OCI-LY3 (cell line): Measurements from ENCODE around the gene LRRTM2.

Experiments
- H2AFZ ChIP-seq: fragments of 200-600, 300-600 bp; shearing (Covaris generic); 2 replicates; pipeline ENCODE4 v1.6.0; 2014; ENCODE audit warnings: antibody characterized with exemption, low read depth, low read length
- H3K27ac ChIP-seq: fragments of 200-600, 300-600 bp; sonication (generic); 2 replicates; pipeline ENCODE4 v1.5.1; 2014; ENCODE audit warnings: mild to moderate bottlenecking, low read length, moderate library complexity, mixed read lengths
- H3K27me3 ChIP-seq: fragments of 200-600, 300-600 bp; sonication (generic); 2 replicates; pipeline ENCODE4 v1.6.1; 2014; ENCODE audit warnings: low read depth, low read length, mixed read lengths
- H3K36me3 ChIP-seq: fragments of 200-600, 300-600 bp; sonication (generic); replicated peaks from 2 replicates; pipeline ENCODE3; 2014; ENCODE audit warnings: low read depth, low read length, mixed read lengths
- H3K4me1 ChIP-seq: fragments of 300-600, 200-600 bp; sonication (generic); 2 replicates; pipeline ENCODE4 v1.6.1; 2014; ENCODE audit warnings: low read length, mixed read lengths
- H3K4me2 ChIP-seq: fragments of 200-600, 300-600 bp; sonication (generic); 2 replicates; pipeline ENCODE4 v1.6.1; 2014; ENCODE audit warnings: low read length, mixed read lengths
- H3K4me3 ChIP-seq: fragments of 300-600, 200-600 bp; sonication (generic); 2 replicates; pipeline ENCODE4 v1.5.1; 2014; ENCODE audit warnings: antibody characterized with exemption, mild to moderate bottlenecking, low read length, moderate library complexity
- H3K79me2 ChIP-seq: fragments of 300-600, 200-600 bp; shearing (Covaris generic); 2 replicates; pipeline ENCODE4 v1.6.1; 2014; ENCODE audit warnings: mild to moderate bottlenecking, low read length, mixed read lengths
- H3K9ac ChIP-seq: fragments of 300-600, 200-600 bp; shearing (Covaris generic); 2 replicates; pipeline ENCODE4 v1.6.0; 2014; ENCODE audit warnings: mild to moderate bottlenecking, low read length, moderate library complexity
- H3K9me3 ChIP-seq: fragments of 200-600, 300-600 bp; shearing (Covaris generic); 2 replicates; pipeline ENCODE4 v1.6.1; 2014; ENCODE audit warnings: low read length, mixed read lengths; ENCODE audit not compliant: insufficient read depth
- H4K20me1 ChIP-seq: fragments of 200-600, 300-600 bp; sonication (generic); 2 replicates; pipeline ENCODE4 v1.6.1; 2016; ENCODE audit warnings: low read length, mixed read lengths; ENCODE audit not compliant: insufficient read depth
- CTCF ChIP-seq: fragments of 200-600, 300-600 bp; sonication (generic); IDR thresholded peaks from 2 replicates; pipeline ENCODE4 v1.5.1; 2014; ENCODE audit warnings: antibody characterized with exemption, low read length, low read depth
- EZH2phosphoT487 ChIP-seq: fragments of 200-600 bp; shearing (Covaris generic); IDR thresholded peaks from 2 replicates; pipeline ENCODE4 v1.6.1; 2018; ENCODE audit warnings: antibody characterized with exemption, mixed run types, low read depth

The LRRTM2 gene

GRCh38 chr5:138903130-138903775 is 28.1 kb upstream of the LRRTM2 start:
- Histone ChIP-seq H3K36me3 (no peaks in the 10 kb centered on the region), H3K27ac (no peak overlapping the region), H3K4me3 (no peak overlapping the region)

GRCh38 chr5:138901716-138902115 is 26.6 kb upstream of the LRRTM2 start:
- H3K79me2 ChIP-seq, result no peaks in the 10 kb centered on the region
- no peak overlapping the region for H2AFZ ChIP-seq
- no peak overlapping the region for H3K4me2 ChIP-seq
- no peak overlapping the region for H3K9ac ChIP-seq
- no peaks in the 10 kb centered on the region for H4K20me1 ChIP-seq
- TF ChIP-seq CTCF (no peak), EZH2phosphoT487 (no peak)
- H3K9me3 ChIP-seq, result no peaks in the 10 kb centered on the region
- no peak overlapping the region for H3K4me3 ChIP-seq
- H3K27me3 ChIP-seq, result no peaks in the 10 kb centered on the region
- H3K27ac ChIP-seq, result no peak overlapping the region
- no peaks in the 10 kb centered on the region for H3K4me1 ChIP-seq
- H3K36me3 ChIP-seq, result no peaks in the 10 kb centered on the region

More at GRCh38 chr5:138903130-138903775, 28.1 kb upstream of the LRRTM2 start:
- no peaks in the 10 kb centered on the region for H4K20me1 ChIP-seq
- no peak overlapping the region for H3K4me2 ChIP-seq
- H3K9ac ChIP-seq, result no peak overlapping the region
- no peaks in the 10 kb centered on the region for H3K79me2 ChIP-seq
- H2AFZ ChIP-seq, result no peak overlapping the region
- no peaks in the 10 kb centered on the region for H3K9me3 ChIP-seq
- no peaks in the 10 kb centered on the region for H3K27me3 ChIP-seq
- no peak for TF ChIP-seq EZH2phosphoT487
- no peak for TF ChIP-seq CTCF
- no peaks in the 10 kb centered on the region for H3K4me1 ChIP-seq

- Histone ChIP-seq H3K9ac (no peak overlapping the region), H4K20me1 (no peaks in the 10 kb centered on the region), H3K27me3 (no peaks in the 10 kb centered on the region), H2AFZ (no peak overlapping the region), H3K36me3 (no peaks in the 10 kb centered on the region), H3K27ac (no peak overlapping the region), H3K4me1 (no peaks in the 10 kb centered on the region), H3K79me2 (no peaks in the 10 kb centered on the region), H3K4me3 (no peak overlapping the region), H3K9me3 (no peaks in the 10 kb centered on the region), H3K4me2 (no peak overlapping the region)
- TF ChIP-seq EZH2phosphoT487 (no peak), CTCF (no peak)
Measured at GRCh38 chr5:138900281-138900965, 25.3 kb upstream of the LRRTM2 start.

GRCh38 chr5:138898742-138899141 is 23.6 kb upstream of the LRRTM2 start:
- H3K4me3 ChIP-seq, result no peak overlapping the region
- no peak overlapping the region for H3K27ac ChIP-seq
- H3K79me2 ChIP-seq, result no peaks in the 10 kb centered on the region
- H3K27me3 ChIP-seq, result no peaks in the 10 kb centered on the region
- H3K4me1 ChIP-seq, result no peaks in the 10 kb centered on the region
- TF ChIP-seq CTCF (no peak), EZH2phosphoT487 (no peak)
- no peak overlapping the region for H3K4me2 ChIP-seq
- no peak overlapping the region for H2AFZ ChIP-seq
- H4K20me1 ChIP-seq, result no peaks in the 10 kb centered on the region
- no peaks in the 10 kb centered on the region for H3K9me3 ChIP-seq
- H3K36me3 ChIP-seq, result no peaks in the 10 kb centered on the region
- H3K9ac ChIP-seq, result no peak overlapping the region
